NCI-H2029 (cell line): Measurements from ENCODE around the gene PPP5C.
"Not testable (repeated sequence)": the region's sequence is repeated elsewhere in the genome, so short reads cannot be mapped to it uniquely, and the experiment has no call there.

ENCODE experiments used
- DNase-seq: peaks from one replicate; lab custom pipeline; 2025; lab: John Stamatoyannopoulos, UW

The PPP5C gene

DNA sequence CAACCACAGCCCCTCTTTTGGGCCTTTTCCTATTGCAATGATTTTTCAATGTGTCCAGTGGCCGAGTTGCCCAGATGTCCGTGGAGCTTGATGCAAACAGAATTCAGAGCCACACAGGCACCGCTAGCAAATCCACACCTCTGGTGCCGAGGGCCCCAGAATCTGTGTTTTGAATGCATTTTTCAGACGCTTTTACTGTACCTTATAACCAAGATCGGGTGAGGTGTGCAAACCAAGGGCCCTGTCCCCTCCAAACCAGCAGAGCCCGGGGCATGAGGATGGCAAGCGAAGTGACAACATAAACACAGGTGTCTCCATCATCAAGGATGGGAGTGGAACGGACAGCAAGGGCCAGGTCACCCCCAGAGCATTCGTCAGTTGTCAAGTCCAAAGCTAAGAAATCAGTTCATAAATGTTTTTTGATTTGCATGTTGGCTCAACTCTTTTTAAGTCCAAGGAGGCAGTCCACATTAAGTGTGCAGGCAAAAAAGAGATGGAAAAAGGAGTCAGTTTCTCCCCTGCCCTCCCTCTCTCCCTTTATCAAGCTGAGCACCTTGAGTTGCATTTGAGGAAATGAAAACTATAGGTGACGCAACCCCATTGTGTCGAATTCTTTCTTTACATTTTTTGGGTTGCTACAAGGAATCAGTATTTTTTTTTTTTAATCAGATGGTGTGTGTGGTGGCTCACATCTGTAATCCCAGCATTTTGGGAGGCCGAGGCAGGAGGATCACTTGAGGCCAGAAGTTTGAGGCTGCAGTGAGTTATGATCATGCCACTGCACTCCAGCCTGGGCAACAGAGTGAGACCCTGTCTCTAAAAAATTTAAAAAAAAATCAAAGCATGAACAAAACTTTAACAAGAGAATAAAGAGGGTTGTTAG, 63.6 kb downstream of the PPP5C start:
- no peak for DNase-seq

DNA sequence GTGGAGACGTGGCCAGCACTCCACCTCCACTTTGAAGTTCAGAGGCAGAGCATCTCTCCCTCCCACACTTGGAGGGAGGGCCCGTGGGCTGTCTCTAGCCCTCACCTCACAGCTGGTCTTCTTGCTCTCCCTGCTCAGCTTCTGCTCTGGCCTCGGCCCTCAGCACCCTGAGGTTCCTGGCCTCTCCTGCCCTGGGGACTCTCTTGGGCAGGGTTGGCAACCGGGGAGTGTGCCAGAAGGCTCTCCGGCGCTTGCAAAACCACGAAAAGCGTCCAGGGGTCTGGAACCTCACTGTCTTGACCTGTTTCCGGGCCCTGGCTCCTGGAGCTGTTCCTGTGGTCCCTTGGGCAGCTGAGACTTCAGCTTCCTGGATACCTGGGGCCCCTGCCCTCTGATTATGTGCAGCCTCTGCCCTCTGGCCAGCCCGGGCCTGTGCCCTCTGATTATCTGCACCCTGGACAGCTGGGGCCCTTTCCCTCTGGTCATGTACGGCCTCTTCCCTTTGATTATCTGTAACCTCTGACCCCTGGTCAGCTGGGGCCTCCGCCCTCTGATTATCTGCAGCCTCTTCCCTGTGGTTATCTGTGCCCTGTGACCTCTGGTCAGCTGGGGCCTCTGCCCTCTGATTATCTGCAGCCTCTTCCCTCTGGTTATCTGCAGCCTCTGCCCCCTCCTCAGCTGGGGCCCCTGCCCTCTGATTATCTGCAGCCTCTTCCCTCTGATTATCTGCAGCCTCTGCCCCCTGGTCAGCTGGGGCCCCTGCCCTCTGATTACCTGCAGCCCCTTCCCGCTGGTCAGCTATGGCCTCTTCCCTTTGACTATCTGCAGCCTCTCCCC, 64.4 kb downstream of the PPP5C start:
- DNase-seq = no peak

DNA sequence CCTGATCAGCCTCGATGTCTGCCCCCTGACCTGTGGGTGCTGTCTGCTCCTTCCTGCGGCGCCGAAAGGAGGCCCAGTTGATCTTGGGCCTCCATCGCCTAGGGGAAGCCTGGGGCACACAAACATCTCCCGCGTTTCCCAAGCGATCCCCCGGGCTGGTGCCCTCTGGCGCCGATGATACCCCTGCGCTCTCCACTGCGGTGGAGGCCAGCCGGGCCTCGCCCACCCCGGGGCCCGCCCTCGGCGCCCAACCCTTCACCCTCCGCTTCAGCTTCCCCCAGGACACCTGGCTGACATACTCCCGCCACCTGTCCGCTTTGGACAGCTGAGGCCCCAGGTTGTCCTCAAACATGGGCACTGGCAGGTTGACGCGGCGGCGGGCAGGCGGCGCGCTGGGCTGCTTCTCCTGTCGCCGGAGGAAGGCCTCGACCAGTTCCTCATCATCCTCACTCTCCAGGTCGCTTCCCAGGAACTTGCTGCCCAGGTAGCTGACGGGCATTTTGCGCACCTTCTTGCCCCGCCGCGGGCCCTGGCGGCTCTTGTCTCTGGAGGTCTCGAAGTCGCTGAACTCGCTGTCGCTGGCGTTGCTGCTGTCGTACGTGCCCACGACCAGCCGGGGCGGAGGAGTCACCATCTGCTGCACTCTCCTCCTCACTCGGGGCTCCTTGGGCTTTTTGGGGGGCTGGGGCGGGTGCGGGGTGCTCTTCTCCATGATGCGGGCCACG, 65.2 kb downstream of the PPP5C start:
- no peak for DNase-seq

DNA sequence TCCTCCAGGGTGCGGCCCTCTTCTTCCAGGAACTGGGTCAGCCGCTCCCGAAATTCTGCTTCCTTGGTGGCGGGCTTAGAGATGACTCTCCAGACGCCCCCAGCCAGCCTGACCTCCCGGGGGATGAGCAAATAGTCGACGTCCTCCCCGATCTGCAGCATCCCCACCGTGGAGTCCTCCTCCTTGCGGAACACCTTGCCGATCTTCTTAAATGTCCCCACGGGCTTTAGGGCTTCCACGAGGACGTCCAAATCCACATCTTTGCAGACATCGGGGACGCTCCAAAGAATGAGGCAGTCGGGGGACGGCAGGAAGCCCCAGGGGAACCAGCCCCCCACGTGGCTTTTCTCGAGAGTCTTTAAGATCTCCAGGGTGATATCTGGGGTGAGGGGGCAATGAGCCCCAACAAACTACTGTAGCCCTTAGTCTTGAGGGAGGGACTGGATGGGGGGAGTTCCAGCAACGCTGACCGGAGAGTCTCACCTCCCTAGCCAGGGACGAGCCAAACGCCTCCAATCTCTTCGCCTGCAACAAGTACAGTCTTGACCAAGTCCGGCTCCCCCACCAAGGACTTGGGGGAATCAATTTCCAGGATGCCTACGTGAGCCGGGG, 65.9 kb downstream of the PPP5C start:
- DNase-seq = no peak

DNA sequence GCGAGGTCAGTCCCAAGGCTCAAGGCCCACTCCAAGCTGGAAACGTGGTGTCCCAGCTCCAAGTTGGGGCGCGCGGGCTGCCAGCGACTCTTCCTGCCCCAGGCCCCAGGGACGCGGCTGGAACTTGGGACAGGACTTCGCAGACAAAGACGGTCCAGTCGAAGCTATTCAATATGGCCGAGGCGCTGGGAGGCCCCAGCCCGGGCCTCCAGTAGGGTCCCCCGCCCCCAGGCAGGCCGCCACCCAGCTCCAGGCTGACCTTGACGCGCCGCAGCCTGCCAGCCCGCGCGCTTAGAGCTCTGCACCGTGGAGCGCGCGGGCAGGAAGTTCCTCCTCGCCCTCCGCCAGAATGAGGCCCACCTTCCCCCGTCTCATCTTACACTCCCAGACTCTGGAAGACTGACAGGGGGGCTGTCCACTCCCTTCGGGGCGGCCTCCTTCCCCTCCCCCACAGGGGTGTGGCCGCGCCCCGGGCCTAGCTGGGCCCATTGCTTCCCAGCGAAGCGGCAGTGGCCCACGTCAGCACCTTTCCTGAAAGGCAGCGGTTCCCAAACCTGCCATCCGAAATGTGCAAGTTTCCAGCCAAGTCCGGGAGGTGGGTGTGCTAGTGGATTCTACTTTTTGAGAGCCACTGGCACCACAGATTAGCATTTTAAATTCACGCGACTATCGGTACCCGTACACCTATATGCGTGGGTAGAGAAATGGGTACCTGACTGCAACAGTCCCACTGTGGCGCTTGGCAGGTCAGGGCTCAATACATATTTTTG, 66.6 kb downstream of the PPP5C start, which contains the start of gene CCDC8:
Gene CCDC8 (minus strand): TSS at position 303 of the 770 bp plus-strand sequence. CDS start 754 bp downstream, outside the sequence.
- no peak for DNase-seq

DNA sequence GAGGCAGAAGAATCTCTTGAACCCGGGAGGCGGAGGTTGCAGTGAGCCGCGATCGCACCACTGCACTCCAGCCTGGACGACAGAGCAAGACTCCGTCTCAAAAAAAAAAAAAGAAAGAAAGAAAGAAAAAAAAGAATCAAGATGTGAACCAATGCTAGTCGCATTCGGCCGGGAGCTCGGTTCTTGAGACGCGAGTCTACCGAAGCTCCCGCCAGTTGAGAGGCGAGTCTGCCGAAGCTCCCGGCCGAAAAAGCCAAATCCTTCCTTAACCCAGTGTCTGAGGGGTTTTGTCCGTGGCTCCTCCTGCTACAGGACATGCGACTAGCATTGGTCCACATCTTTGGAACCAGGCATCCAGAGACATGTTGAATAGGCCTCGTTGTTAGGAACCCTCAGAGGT, 68.0 kb downstream of the PPP5C start:
- not testable (repeated sequence) for DNase-seq

DNA sequence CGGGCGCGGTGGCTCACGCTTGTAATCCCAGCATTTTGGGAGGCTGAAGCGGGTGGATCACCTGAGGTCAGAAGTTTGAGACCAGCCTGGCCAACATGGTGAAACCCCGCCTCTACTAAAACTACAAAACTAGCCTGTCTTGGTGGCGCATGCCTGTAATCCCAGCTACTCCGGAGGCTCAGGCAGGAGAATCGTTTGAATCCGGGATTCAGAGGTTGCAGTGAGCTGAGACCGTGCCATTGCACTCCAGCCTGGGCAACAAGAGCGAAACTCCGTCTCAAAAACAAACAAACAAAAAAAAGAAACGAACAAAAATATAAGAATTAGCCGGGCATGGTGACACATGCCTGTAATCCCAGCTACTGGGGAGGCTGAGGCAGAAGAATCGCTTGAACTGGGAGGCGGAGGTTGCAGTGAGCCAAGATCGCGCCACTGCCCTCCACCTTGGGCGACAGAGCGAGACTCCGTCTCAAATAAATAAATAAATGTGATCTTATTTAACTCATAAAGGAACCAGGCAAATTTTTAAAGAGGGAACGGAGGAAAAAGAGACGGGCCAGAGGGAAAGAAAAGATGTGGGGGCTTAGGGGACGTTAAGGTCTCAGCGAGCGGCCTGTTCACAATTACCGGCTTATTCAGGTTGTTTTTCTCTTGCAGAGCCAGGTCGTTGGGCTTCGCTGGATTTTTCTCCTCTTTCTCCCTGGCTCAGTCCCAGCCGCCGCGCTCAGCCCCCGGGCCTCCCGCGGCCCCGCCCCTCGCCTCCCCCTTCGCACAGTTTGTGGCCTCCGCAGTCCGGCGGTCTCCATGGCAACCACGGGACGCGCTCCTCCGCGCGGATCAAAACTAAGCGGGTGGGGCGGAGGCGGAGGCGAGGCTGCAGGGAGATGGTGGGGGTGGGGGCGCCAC, 69.2 kb downstream of the PPP5C start:
- peak; percentile 85 for DNase-seq

DNA sequence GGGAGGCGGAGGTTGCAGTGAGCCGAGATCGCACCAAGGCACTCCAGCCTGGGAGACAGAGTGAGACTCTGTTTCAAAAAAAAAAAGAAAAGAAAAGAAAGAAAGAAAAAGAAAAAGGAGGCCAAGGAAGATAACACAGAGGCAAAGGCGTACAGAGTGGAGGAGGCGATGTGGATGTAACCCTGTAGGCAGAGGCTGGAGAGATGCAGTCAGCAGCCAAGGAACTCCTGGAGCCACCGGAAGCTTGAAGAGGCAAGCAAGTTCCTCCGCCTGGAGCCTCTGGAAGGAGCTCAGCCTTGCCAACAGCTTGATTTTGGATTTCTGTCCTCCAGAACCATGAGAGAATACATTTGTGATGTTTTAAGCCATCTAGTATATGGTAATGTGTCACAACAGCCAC, 73.2 kb downstream of the PPP5C start:
- no peak for DNase-seq

DNA sequence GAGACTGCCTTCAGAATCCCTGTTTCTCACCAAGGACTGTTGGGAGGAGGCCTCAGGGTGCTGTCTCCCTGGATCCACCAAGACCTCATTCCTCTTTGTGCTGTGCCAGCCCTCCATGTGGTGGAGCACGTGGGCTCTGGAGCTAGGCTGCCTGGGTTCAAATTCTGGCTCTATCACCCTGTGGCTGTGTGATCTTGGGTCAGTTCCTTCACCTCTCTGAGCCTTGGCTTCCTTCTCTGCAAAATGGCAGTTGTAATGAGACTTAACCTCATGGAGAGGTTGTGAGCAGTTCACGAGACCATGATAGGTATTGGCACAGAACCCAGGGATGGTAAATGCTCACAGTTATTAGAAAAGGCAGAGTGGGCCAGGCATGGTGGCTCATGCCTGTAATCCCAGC, 75.5 kb downstream of the PPP5C start:
- no peak for DNase-seq

DNA sequence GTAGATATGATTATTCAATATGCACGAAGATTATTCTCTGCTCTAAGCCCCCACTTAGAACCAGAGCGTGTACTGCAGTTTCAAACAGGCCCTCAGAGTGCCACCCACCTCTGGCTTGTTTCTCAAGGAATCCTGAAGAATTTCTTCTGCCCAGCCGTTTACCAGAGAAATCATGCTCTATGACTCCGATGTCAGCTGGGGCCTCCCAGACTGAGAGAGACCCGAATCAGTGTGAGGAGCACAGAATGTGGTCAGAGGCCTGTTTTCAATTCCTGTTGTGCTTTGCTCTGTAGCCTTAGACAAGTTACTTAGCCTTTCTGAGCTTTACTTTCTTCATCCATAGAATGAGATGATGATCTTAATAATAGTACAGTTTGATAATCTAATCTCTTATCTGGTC, 76.3 kb downstream of the PPP5C start:
- no peak for DNase-seq

DNA sequence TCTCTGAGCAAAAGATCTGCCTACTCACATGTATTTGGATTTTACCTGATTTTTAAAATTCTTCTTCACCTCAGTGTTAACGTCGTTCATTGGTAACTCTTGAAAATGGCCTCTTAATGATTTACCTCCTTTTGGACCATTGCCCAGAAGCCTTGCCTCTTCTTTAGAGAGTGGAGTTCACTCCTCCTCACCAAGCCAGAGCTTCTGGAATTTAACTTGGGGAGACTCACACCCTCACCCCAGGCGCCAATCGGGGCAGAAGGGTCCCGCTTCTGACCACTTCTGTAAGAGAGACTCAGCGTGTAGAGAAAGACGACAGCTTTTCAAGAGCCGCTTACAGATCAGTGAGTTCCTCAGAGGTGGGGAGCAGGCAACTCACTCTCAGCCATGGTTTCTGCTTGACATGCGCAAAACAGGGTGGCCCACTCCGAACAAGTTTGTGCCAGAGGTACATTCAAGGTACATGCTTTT, 79.2 kb downstream of the PPP5C start:
- no peak for DNase-seq

DNA sequence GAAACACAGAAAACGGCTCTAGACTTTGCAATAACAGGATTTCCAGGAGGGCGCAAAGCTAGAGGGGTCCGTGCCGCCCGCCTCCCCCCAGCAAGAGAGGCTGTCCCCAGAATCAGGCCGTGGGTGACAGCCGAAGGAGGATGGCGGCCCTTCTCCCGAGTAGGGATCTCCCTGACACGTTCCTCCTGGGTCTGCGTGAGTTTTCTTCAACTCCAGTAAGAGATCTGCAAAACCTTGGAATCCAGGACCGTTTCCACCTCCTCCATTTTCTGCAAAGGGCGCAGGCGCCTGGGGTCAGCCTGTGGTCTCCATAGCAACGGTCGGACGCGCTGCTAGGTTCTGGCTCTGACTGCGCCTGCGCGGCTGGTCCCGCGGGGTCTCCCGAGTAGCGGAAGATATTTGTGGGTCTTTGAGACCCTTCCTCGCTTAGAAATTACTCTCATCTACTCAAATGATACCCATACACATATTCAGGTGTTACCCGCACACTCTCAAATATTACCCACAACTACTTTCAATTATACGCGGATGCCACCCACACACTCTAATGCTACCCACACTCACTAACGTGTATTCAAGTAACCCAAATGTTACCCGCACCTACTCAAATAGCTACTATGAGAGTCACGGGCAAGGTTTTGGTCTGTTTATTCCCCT, 79.7 kb downstream of the PPP5C start:
- peak; percentile 73 for DNase-seq

DNA sequence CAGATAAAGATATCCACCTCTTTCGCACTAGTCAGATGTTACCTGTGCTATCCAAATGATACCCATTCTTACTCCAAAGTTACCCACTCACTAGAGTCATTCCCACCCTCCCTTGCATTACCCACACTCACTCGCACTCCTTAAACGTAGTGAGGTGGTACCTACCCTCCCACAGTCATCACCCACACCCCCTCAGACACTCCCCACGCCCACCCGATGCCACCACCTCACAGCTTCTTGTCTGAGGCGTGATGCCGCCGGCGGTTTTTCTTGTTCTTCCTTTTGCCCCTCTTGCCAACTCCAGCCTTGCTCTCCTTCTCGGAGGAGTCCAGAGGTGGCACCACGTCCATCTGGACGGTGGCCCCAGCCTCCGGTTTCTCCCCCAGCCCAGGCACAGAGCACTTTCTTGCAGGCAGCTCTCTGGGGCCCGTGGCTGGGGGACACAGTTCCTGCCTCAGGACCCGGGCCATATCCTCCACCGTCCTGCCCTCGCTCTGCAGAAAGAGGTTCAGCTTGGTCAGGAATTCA, 80.7 kb downstream of the PPP5C start:
- DNase-seq = no peak

DNA sequence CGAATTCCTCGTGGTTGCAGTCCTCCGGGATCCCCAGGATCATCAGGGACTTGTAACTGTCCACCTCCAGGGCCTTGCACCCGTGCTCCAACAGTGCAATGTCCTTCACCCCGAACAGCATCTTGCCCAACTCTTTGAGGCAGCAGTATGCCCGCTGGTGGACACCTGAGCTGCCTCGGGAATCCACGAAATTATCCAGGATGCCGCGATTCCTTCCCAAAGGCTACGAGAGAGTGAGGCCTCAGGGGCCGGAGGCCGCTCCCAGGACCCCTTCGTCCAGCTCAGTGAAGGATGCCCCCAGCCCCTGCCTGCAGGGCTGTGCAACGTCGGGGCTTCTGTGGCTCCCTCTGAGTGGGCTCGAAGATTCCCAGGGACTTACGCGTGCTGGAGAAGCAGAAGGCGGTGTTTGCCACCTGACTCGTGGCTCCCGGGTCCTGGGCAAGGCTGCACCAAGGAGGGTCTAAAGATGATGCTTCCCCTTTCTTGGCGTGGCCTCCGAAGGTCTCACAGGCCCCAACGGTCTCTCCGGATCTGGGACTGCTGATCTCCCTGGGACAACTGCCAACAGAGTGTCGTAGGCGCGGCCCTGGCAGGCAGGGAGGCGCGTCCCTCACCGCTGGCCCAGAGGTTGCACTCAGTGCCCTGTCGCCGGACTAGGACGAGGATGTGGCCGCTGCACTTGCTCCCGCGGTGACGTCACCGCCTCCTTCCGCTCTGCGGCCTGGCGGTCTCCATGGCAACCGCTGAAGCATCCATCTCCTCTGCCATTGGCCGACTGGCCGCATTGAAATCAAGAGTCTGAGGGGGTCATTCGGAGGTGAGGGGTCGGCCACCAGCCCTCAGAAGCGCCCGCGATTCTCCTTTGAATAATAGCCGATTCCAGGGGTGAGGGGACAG, 81.6 kb downstream of the PPP5C start, which contains the start of gene PNMA8C:
Gene PNMA8C (minus strand): TSS at position 698 of the 897 bp plus-strand sequence. CDS start 577 bp downstream, at position 121.
- peak; percentile 63 for DNase-seq

DNA sequence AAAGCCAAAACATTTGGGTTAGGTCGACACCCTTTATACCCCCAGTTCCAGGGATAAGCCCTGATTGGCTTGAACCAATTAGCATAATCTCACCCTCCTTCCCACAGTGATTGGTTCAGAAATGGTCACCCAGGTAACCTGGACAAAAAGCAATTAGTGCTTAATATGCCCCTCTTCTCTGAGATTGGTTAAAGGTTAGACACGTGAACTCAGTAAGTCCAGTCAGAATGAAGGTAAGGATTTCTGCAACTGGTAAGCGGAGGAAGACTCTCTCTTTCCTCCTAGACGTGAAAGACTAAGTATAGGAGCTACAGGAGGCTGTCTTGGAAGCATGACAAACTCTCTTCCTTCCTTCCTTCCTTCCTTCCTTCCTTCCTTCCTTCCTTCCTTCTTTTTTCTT, 83.1 kb downstream of the PPP5C start:
- DNase-seq = no peak

DNA sequence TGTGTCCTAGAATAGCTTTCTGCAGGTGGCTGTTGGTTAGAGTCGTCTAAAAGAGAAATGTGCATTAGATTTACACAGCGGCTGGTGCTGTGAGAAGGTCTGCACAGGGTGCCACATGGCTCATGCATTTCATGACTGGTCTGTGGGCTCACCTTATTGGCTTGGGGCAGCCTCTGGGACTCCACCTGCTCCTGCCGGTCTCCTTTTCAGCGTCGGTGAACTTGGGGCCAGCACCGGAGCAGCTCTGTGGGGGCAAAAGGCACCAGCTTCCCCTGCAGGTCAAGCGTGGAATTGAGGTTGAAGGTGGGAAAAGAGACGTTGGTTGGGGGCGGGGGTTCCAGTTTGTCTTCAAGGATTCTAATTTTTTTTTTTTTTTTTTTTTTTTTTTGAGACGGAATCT, 84.9 kb downstream of the PPP5C start:
- DNase-seq = no peak

DNA sequence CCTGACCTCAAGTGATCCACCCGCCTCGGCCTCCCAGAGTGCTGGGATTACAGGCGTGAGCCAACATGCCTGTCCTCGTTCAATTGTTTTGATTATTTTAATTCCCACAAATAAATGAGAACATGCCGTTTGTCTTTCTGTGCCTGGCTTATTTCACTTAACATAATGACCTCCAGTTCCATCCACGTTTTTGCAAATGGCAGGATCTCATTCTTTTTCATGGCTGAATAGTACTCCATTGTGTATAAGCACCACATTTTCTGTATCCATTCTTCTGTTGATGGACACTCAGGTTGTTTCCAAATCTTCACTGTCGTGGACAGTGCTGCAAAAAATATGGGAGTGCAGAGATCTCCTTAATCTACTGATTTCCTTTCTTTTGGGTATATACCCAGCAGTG, 86.6 kb downstream of the PPP5C start:
- DNase-seq = not testable (repeated sequence)

DNA sequence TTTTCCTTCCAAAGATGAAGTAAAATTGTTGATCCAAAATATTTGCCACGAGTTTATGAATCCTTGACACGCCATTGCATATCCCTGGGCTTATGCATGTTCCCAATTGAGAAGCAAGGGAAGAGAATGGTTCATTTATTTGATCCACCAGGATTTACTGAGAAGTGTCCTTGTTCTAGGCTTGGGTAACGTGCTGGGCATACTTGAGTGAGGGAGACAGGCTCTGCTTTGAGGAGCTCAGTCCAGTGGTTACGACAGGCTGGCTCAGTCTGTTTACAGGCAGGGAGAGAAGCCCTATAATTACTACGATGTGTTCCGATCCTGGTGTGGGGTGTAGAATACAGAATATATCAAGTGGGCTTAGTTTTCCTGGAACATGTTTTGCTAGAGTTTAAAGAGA, 88.1 kb downstream of the PPP5C start:
- DNase-seq = no peak
